Fibroblast of lung (primary cell): ENCODE measurements around the gene ADARB1. TPM values are rescaled to one million over a fixed set of nuclear protein-coding genes. Genes with fewer than 3 reads are reported as not detected.
A peak's percentile ranks its signal among the peaks of the same experiment; 100 is the strongest.
"Not testable (repeated sequence)": the region's sequence is repeated elsewhere in the genome, so short reads cannot be mapped to it uniquely, and the experiment has no call there.

ENCODE experiments used
- DNase-seq, 2 donors: peaks; one replicate each; pipeline versions ENCODE4 v3.0.0 to v3.0.0-alpha.2; 2010; ENCODE audit warnings: low read depth in 2 of 2
- H2AFZ ChIP-seq: 2 replicates; pipeline ENCODE4 v1.5.1; 2012; ENCODE audit warnings: low read length, control low read depth, inconsistent platforms
- H3K27ac ChIP-seq: 2 replicates; pipeline ENCODE4 v1.5.1; 2011; ENCODE audit warnings: low read length, control low read depth; ENCODE audit not compliant: insufficient read depth
- H3K27me3 ChIP-seq: 2 replicates; pipeline ENCODE4 v1.5.1; 2011; ENCODE audit warnings: mild to moderate bottlenecking, low read length; ENCODE audit not compliant: control insufficient read depth, insufficient read depth
- H3K36me3 ChIP-seq: 2 replicates; pipeline ENCODE4 v1.5.1; 2011; ENCODE audit warnings: low read length; ENCODE audit not compliant: control insufficient read depth, insufficient read depth
- H3K4me1 ChIP-seq: 2 replicates; pipeline ENCODE4 v1.5.1; 2011; ENCODE audit warnings: low read length; ENCODE audit not compliant: control insufficient read depth, insufficient read depth; ENCODE audit errors: extremely low read depth
- H3K4me2 ChIP-seq: 2 replicates; pipeline ENCODE4 v1.5.1; 2011; ENCODE audit warnings: low read length, control low read depth; ENCODE audit not compliant: insufficient read depth; ENCODE audit errors: extremely low read depth
- H3K4me3 ChIP-seq, 4 experiments: fragments of 200-600 bp in 1 of 4; sonication (generic) in 1 of 4; replicated peaks in 1 of 4; 2 replicates each; pipeline ENCODE4 v1.5.1; 2011 to 2016; ENCODE audit warnings: low read length in 4 of 4, low read depth in 3 of 4, mild to moderate bottlenecking in 3 of 4, control low read depth in 2 of 4, inconsistent platforms in 1 of 4, mixed read lengths in 1 of 4; ENCODE audit not compliant: insufficient read depth in 1 of 4; ENCODE audit errors: control extremely low read depth in 1 of 4
- H3K79me2 ChIP-seq: 2 replicates; pipeline ENCODE4 v1.5.1; 2012; ENCODE audit warnings: mild to moderate bottlenecking, low read length, inconsistent platforms; ENCODE audit not compliant: control insufficient read depth, insufficient read depth
- H3K9ac ChIP-seq: 2 replicates; pipeline ENCODE4 v1.5.1; 2011; ENCODE audit warnings: mild to moderate bottlenecking, low read length, control low read depth; ENCODE audit not compliant: insufficient read depth
- H3K9me3 ChIP-seq: 2 replicates; pipeline ENCODE4 v1.5.1; 2012; ENCODE audit warnings: low read depth, low read length; ENCODE audit not compliant: control insufficient read depth, insufficient read depth
- H4K20me1 ChIP-seq: 2 replicates; pipeline ENCODE4 v1.5.1; 2011; ENCODE audit warnings: low read length; ENCODE audit not compliant: control insufficient read depth, insufficient read depth; ENCODE audit errors: extremely low read depth
- EZH2 ChIP-seq: IDR thresholded peaks from 2 replicates; pipeline ENCODE4 v1.5.1; 2012; ENCODE audit warnings: low read length, control low read depth, mild to moderate bottlenecking; ENCODE audit errors: missing control alignments
- polyA plus RNA-seq, 2 donors: library from polyadenylated mRNA; depleted of rRNA in 1 of 2; stranded (reverse) in 1 of 2; unstranded in 1 of 2; fragments of >200 nt; gene quantifications; 2 replicates each; pipeline ENCODE4 v1.2.1, GENCODE V29; 2011 to 2012; ENCODE audit warnings: missing spikeins in 1 of 2
- total RNA-seq: library from RNA; depleted of rRNA; stranded (reverse); fragments of >200 nt; gene quantifications from 2 replicates; pipeline ENCODE4 v1.2.1, GENCODE V29; 2014
- TF ChIP-seq, protein P1 (sequence below), 2 donors: IDR thresholded peaks in 1 of 2; conservative IDR thresholded peaks in 1 of 2; 1 replicate in 1 of 2; 2 replicates in 1 of 2; pipeline ENCODE4 v1.5.1; 2011 to 2012; ENCODE audit warnings: low read length in 2 of 2, control low read depth in 1 of 2, inconsistent platforms in 1 of 2, low read depth in 1 of 2, mild to moderate bottlenecking in 1 of 2

ADARB1 gene
- total and polyA plus RNA-seq, 2 donors (not counting 1 experiment from before 2014, with no cell fraction given), result 20.2 to 25.3 TPM

- no peak overlapping the region for H3K27ac ChIP-seq
- H3K9me3 ChIP-seq, result no peaks in the 10 kb centered on the region
- TF ChIP-seq, protein P1, sequence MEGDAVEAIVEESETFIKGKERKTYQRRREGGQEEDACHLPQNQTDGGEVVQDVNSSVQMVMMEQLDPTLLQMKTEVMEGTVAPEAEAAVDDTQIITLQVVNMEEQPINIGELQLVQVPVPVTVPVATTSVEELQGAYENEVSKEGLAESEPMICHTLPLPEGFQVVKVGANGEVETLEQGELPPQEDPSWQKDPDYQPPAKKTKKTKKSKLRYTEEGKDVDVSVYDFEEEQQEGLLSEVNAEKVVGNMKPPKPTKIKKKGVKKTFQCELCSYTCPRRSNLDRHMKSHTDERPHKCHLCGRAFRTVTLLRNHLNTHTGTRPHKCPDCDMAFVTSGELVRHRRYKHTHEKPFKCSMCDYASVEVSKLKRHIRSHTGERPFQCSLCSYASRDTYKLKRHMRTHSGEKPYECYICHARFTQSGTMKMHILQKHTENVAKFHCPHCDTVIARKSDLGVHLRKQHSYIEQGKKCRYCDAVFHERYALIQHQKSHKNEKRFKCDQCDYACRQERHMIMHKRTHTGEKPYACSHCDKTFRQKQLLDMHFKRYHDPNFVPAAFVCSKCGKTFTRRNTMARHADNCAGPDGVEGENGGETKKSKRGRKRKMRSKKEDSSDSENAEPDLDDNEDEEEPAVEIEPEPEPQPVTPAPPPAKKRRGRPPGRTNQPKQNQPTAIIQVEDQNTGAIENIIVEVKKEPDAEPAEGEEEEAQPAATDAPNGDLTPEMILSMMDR (conservative IDR thresholded peaks at IDR 0.05 in 1 of 2, IDR thresholded peaks at IDR 0.05 in 1 of 2; ENCODE audit: low read depth in 1 of 2, low read length in 2 of 2), result peak; percentile 65 to 79
- TF ChIP-seq EZH2, result no peak
- no peaks in the 10 kb centered on the region for H3K27me3 ChIP-seq
- H3K9ac ChIP-seq, result no peak overlapping the region
- H3K79me2 ChIP-seq, result no peaks in the 10 kb centered on the region
- no peaks in the 10 kb centered on the region for H3K36me3 ChIP-seq
- H3K4me2 ChIP-seq, result no peak overlapping the region
- no peak overlapping the region for H2AFZ ChIP-seq
- DNase-seq, result peak; percentile 49 to 72
- H4K20me1 ChIP-seq, result no peaks in the 10 kb centered on the region
- H3K4me3 ChIP-seq, result no peak overlapping the region
- peaks cover 18% of the 10 kb centered on the region for H3K4me1 ChIP-seq
These were observed 64.0 kb downstream of the ADARB1 start for GRCh38 chr21:45138199-45139002.

DNA sequence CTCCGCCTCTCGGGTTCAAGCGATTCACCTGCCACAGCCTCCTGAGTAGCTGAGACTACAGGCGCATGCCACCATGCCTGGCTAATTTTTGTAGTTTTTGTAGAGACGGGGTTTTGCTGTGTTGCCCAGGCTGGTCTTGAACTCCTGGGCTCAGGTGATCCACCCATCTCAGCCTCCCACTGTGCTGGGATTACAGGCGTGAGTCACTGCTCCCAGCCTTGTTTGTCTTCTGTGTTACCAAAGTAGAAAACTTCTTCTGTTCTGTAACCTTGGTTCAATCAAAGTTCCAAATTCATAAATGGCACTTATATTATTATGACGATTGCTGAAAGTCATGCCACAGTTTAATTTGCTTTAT is 64.6 kb downstream of the ADARB1 start:
- not testable (repeated sequence) for H3K4me3 ChIP-seq, H2AFZ ChIP-seq, H3K4me2 ChIP-seq, H3K79me2 ChIP-seq, H3K36me3 ChIP-seq, H3K27me3 ChIP-seq, H3K9ac ChIP-seq, H3K27ac ChIP-seq, DNase-seq, H4K20me1 ChIP-seq, H3K9me3 ChIP-seq
- H3K4me1 ChIP-seq, result peaks cover 18% of the 10 kb centered on the region

DNA sequence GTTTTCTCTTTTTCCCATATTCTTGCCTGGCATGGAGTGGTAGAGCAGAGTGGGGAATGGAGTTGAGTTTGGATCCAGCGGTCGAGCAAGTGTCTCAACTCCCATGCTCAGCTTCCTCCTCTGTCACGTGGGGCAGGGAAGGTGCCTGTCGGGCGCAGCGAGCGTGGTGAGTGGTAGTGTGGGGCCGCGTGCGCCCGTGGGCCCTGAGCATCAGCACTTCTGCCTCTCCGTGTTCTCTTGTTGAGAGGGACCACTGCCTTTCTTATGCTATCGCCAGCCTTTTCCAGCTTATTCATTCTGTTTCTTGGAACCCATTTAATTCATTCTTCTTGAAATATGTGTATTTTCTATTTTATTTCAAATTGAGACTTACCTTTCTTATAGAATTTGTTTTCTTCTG is 65.1 kb downstream of the ADARB1 start:
- Histone ChIP-seq H2AFZ (no peak overlapping the region), H3K27ac (no peak overlapping the region), H3K9me3 (no peaks in the 10 kb centered on the region), H3K9ac (no peak overlapping the region), H3K4me1 (peaks cover 18% of the 10 kb centered on the region), H3K4me2 (no peak overlapping the region), H3K27me3 (no peaks in the 10 kb centered on the region), H3K36me3 (no peaks in the 10 kb centered on the region), H4K20me1 (no peaks in the 10 kb centered on the region), H3K79me2 (no peaks in the 10 kb centered on the region), H3K4me3 (no peak overlapping the region)
- TF ChIP-seq, protein P1 (conservative IDR thresholded peaks at IDR 0.05 in 1 of 2, IDR thresholded peaks at IDR 0.05 in 1 of 2; ENCODE audit: low read depth in 1 of 2, low read length in 2 of 2), result no peak
- no peak for TF ChIP-seq EZH2
- no peak for DNase-seq
